CD4-positive, alpha-beta T cell treated with Interleukin-17A for 4 hours (primary cell): Measurements from ENCODE around the gene CBX4.

ENCODE experiments used
- DNase-seq: peaks from one replicate; pipeline ENCODE4 v3.0.0-alpha.2; 2020; ENCODE audit warnings: mixed read lengths

Gene CBX4

GRCh38 chr17:79841369-79842135, 2.3 kb upstream of the CBX4 start:
- peak; percentile 50 for DNase-seq

GRCh38 chr17:79840989-79841286, 1.7 kb upstream of the CBX4 start:
- DNase-seq: no peak

GRCh38 chr17:79840269-79840988, 1.2 kb upstream of the CBX4 start:
- DNase-seq: peak; percentile 44

GRCh38 chr17:79838522-79839274, 542 bp downstream of the CBX4 start:
- DNase-seq: peak; percentile 73

- peak; percentile 67 for DNase-seq
Measured at GRCh38 chr17:79837888-79838521, 1.2 kb downstream of the CBX4 start.

- DNase-seq: peak; percentile 32
Measured at GRCh38 chr17:79836972-79837887, 2.0 kb downstream of the CBX4 start.

GRCh38 chr17:79836510-79836971, 2.7 kb downstream of the CBX4 start:
- DNase-seq: no peak

GRCh38 chr17:79835953-79836509, 3.2 kb downstream of the CBX4 start:
- DNase-seq: no peak

- DNase-seq: no peak
Measured at GRCh38 chr17:79835470-79835899, 3.8 kb downstream of the CBX4 start.

- DNase-seq: peak; percentile 56
Measured at GRCh38 chr17:79834565-79835469, 4.4 kb downstream of the CBX4 start.

GRCh38 chr17:79833744-79834564, 5.3 kb downstream of the CBX4 start:
- DNase-seq: no peak

GRCh38 chr17:79833110-79833450, 6.2 kb downstream of the CBX4 start:
- no peak for DNase-seq

GRCh38 chr17:79832218-79833109, 6.8 kb downstream of the CBX4 start:
- DNase-seq: no peak

GRCh38 chr17:79831265-79832217, 7.7 kb downstream of the CBX4 start:
- no peak for DNase-seq

GRCh38 chr17:79830763-79831264, 8.4 kb downstream of the CBX4 start:
- no peak for DNase-seq

- no peak for DNase-seq
Measured at GRCh38 chr17:79830303-79830702, 8.9 kb downstream of the CBX4 start.

GRCh38 chr17:79829457-79829856, 9.8 kb downstream of the CBX4 start:
- no peak for DNase-seq
